ENCODE measurements around the gene DGUOK. TPM values are rescaled to one million over a fixed set of nuclear protein-coding genes. Genes with fewer than 3 reads are reported as not detected.

Gene DGUOK
- total and polyA plus RNA-seq, 2 donors from 2014 or later: 44.4 to 86.2 TPM

DNA sequence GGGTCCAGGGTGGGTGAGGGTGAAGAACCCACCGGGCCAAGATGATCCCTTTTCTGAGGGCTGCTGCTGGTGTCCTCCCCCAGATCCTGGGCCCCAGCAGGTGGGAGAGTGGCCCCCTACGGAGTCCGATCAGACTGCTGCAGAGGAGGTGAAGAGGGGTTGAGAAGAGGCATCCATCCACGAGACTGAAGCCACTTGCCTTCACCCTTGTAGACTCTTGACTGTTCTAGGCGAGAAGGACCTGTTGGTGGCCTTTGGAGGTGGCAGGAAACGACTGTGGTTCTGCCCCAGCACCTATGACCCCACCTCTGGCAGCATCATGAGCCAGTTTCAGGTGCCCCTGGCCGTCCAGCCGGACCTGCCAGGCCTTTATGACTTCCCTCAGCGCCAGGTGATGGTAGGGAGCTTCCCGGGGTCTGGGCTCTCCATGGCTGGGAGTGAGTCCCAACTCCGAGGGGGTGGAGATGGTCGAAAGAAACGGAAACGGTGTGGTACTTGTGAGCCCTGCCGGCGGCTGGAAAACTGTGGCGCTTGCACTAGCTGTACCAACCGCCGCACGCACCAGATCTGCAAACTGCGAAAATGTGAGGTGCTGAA is 59.5 kb downstream of the DGUOK start:
- FAIRE-seq (no peak), DNase-seq (peak in 1 of 5 donors; percentile 59)
- Histone ChIP-seq H3K4me3 (ENCODE audit: low read length in 3 of 3) (peak overlapping the region in 1 of 3 donors; percentile 63), H3K9me3 (ENCODE audit: control insufficient read depth in 2 of 3, insufficient read depth in 1 of 3, low read length in 3 of 3) (no peaks in the 10 kb centered on the region), H3K27ac (ENCODE audit: low read depth in 2 of 2, low read length in 2 of 2) (no peak overlapping the region), H3K9ac (ENCODE audit: low read length in 3 of 3) (peak overlapping the region in 1 of 3 donors; percentile 55), H3K27me3 (ENCODE audit: control insufficient read depth, insufficient read depth, low read length) (no peaks in the 10 kb centered on the region), H3K4me1 (ENCODE audit: control insufficient read depth in 2 of 3, insufficient read depth in 2 of 3, low read depth in 1 of 3, low read length in 3 of 3) (peaks cover 0 to 38% (median 9%) of the 10 kb centered on the region in 3 donors), H3K36me3 (ENCODE audit: control insufficient read depth in 2 of 3, insufficient read depth in 3 of 3, low read length in 3 of 3) (peaks cover 0 to 4% (median 0%) of the 10 kb centered on the region in 3 donors)
- intact Hi-C loops (cut with DNase I): no loop called here
- no peak for TF ChIP-seq CTCF (IDR thresholded peaks at IDR 0.05; ENCODE audit: borderline replicate concordance, extremely low read depth, insufficient read depth)

DNA sequence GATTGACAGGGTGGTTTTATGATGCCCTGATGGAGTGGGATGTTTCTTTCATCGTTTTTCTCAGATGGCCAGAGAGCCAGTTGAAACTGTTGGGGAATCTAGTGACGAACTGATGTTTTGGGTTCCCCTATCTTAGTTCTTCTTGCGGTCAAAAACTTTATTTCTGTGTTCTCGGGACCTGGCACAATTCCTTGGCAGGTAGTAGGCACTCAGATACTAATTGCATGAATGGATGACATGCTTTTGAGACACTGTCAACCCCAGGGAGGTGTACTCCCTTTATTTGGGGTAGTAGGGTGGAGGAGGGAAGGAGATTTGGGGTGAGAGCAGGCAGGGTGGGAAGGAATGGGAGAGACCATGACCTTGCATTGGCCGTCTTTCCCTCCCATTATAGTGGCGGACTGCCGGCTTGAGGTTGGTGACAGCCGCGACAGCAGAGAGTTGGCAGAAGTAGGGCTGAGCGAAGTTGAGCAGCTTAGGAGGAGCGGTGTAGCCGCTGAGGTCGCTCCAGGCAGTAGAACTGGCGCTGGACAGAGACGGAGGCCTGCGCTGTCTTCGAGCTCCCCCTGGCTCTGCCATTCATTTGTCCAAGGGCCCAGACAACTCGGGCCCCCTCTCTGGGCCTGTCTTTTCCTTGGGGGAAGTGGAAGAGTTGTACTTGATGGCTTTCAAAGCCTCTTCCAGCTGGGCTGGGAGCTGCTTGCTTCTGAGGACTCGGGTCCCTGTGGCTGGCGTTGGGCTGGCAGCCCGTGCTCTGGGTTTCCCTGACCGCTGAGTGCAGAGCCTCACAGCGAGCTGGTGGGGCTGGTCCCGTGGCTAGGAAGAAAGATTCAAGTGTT is 60.6 kb downstream of the DGUOK start:
- peaks cover 0 to 35% (median 9%) of the 10 kb centered on the region in 3 donors for H3K4me1 ChIP-seq (ENCODE audit: control insufficient read depth in 2 of 3, insufficient read depth in 2 of 3, low read depth in 1 of 3, low read length in 3 of 3)
- H3K9ac ChIP-seq (ENCODE audit: low read length in 3 of 3): peak overlapping the region in 1 of 3 donors; percentile 14
- peak overlapping the region; percentile 32 to 50 (median 33) for H3K4me3 ChIP-seq (ENCODE audit: low read length in 3 of 3)
- FAIRE-seq (no peak), DNase-seq (peak; percentile 57 to 81 (median 75))
- intact Hi-C loops (cut with DNase I): no loop called here
- H3K27ac ChIP-seq (ENCODE audit: low read depth in 2 of 2, low read length in 2 of 2): no peak overlapping the region
- peak; percentile 28 for TF ChIP-seq CTCF (IDR thresholded peaks at IDR 0.05; ENCODE audit: borderline replicate concordance, extremely low read depth, insufficient read depth)
- H3K27me3 ChIP-seq (ENCODE audit: control insufficient read depth, insufficient read depth, low read length): no peaks in the 10 kb centered on the region
- H3K9me3 ChIP-seq (ENCODE audit: control insufficient read depth in 2 of 3, insufficient read depth in 1 of 3, low read length in 3 of 3): no peaks in the 10 kb centered on the region
- H3K36me3 ChIP-seq (ENCODE audit: control insufficient read depth in 2 of 3, insufficient read depth in 3 of 3, low read length in 3 of 3): peaks cover 0 to 4% (median 0%) of the 10 kb centered on the region in 3 donors

DNA sequence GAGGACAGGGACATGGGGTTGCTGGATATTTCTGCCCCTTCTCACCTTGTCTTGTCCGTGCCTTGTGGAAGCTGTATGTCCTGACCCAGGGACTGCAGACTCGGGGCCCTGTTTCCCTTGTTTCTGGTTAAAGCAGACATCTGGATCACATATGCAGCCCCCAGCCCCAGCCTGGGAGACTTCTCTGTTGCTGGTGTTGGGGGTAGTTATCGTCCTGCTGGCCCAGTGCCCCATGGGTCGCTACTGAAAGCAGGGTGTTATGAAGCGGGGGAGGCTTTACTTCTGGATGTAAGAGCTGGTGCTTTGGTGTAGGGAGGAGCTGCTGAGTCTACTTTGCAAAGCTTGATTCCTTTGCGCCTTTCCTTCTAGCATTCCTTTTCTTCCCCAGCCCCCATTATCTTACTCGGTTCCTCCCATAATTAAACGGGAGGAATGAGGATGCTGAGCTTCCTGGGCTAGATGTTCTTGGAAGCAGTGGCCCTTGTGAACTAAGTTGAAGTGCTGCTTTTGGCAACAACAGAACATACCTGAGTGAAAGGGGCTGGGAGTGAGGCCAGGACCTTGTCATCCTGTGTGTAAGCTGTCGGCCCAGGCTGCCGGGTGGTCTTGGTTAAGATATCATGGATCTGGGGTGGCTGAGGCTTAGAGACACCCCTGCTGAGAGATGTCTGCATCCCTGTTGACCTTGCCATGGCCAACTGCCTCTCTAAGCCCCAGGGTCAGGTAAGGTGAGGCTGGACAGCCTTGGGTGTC is 61.4 kb downstream of the DGUOK start:
- intact Hi-C loops (cut with DNase I): no loop called here
- no peak overlapping the region for H3K27ac ChIP-seq (ENCODE audit: low read depth in 2 of 2, low read length in 2 of 2)
- H3K9me3 ChIP-seq (ENCODE audit: control insufficient read depth in 2 of 3, insufficient read depth in 1 of 3, low read length in 3 of 3): no peaks in the 10 kb centered on the region
- no peak for TF ChIP-seq CTCF (IDR thresholded peaks at IDR 0.05; ENCODE audit: borderline replicate concordance, extremely low read depth, insufficient read depth)
- DNase-seq: peak in 1 of 5 donors; percentile 46
- H3K9ac ChIP-seq (ENCODE audit: low read length in 3 of 3): peak overlapping the region in 1 of 3 donors; percentile 22
- peak overlapping the region; percentile 19 to 50 (median 31) for H3K4me3 ChIP-seq (ENCODE audit: low read length in 3 of 3)
- no peaks in the 10 kb centered on the region for H3K27me3 ChIP-seq (ENCODE audit: control insufficient read depth, insufficient read depth, low read length)
- H3K4me1 ChIP-seq (ENCODE audit: control insufficient read depth in 2 of 3, insufficient read depth in 2 of 3, low read depth in 1 of 3, low read length in 3 of 3): peaks cover 0 to 32% (median 9%) of the 10 kb centered on the region in 3 donors
- H3K36me3 ChIP-seq (ENCODE audit: control insufficient read depth in 2 of 3, insufficient read depth in 3 of 3, low read length in 3 of 3): peaks cover 0 to 4% (median 0%) of the 10 kb centered on the region in 3 donors
- no peak for FAIRE-seq
